ENCODE results near the gene MAPK12. TPM values are rescaled to one million over a fixed set of nuclear protein-coding genes. Genes with fewer than 3 reads are reported as not detected.

The MAPK12 gene
- total RNA-seq, 1 donor from 2014 or later = 33.4 TPM

- TF ChIP-seq CTCF (IDR thresholded peaks at IDR 0.05; ENCODE audit: unreplicated experiment) = no peak
- Mint-ChIP-seq H3K4me3 (ENCODE audit: unreplicated experiment) (no peak overlapping the region), H3K36me3 (ENCODE audit: low read depth, unreplicated experiment) (peaks cover 26% of the 10 kb centered on the region), H3K4me1 (ENCODE audit: unreplicated experiment) (no peaks in the 10 kb centered on the region), H3K27me3 (ENCODE audit: unreplicated experiment) (peaks cover 10% of the 10 kb centered on the region), H3K9me3 (ENCODE audit: unreplicated experiment) (no peaks in the 10 kb centered on the region), H3K27ac (ENCODE audit: unreplicated experiment) (no peak overlapping the region)
- DNase-seq (ENCODE audit: low spot score) = no peak
Observed at GRCh38 chr22:50218153-50218995, 43.1 kb downstream of the MAPK12 start.

- Mint-ChIP-seq H3K27ac (ENCODE audit: unreplicated experiment) (no peak overlapping the region), H3K36me3 (ENCODE audit: low read depth, unreplicated experiment) (peaks cover 25% of the 10 kb centered on the region), H3K4me3 (ENCODE audit: unreplicated experiment) (no peak overlapping the region), H3K27me3 (ENCODE audit: unreplicated experiment) (peaks cover 10% of the 10 kb centered on the region), H3K9me3 (ENCODE audit: unreplicated experiment) (no peaks in the 10 kb centered on the region), H3K4me1 (ENCODE audit: unreplicated experiment) (no peaks in the 10 kb centered on the region)
- no peak for TF ChIP-seq CTCF (IDR thresholded peaks at IDR 0.05; ENCODE audit: unreplicated experiment)
- DNase-seq (ENCODE audit: low spot score) = no peak
Observed at GRCh38 chr22:50217543-50218152, 43.8 kb downstream of the MAPK12 start.

- no peaks in the 10 kb centered on the region for H3K4me1 Mint-ChIP-seq (ENCODE audit: unreplicated experiment)
- H3K4me3 Mint-ChIP-seq (ENCODE audit: unreplicated experiment) = no peak overlapping the region
- no peak overlapping the region for H3K27ac Mint-ChIP-seq (ENCODE audit: unreplicated experiment)
- no peaks in the 10 kb centered on the region for H3K9me3 Mint-ChIP-seq (ENCODE audit: unreplicated experiment)
- TF ChIP-seq CTCF (IDR thresholded peaks at IDR 0.05; ENCODE audit: unreplicated experiment) = no peak
- no peak for DNase-seq (ENCODE audit: low spot score)
- peaks cover 8% of the 10 kb centered on the region for H3K27me3 Mint-ChIP-seq (ENCODE audit: unreplicated experiment)
- peaks cover 29% of the 10 kb centered on the region for H3K36me3 Mint-ChIP-seq (ENCODE audit: low read depth, unreplicated experiment)
Observed at GRCh38 chr22:50216684-50217520, 44.6 kb downstream of the MAPK12 start.

GRCh38 chr22:50216055-50216683 lies 45.3 kb downstream of the MAPK12 start:
- no peak for DNase-seq (ENCODE audit: low spot score)
- no peaks in the 10 kb centered on the region for H3K9me3 Mint-ChIP-seq (ENCODE audit: unreplicated experiment)
- H3K4me3 Mint-ChIP-seq (ENCODE audit: unreplicated experiment) = no peak overlapping the region
- H3K4me1 Mint-ChIP-seq (ENCODE audit: unreplicated experiment) = no peaks in the 10 kb centered on the region
- H3K27me3 Mint-ChIP-seq (ENCODE audit: unreplicated experiment) = peaks cover 11% of the 10 kb centered on the region
- peaks cover 32% of the 10 kb centered on the region for H3K36me3 Mint-ChIP-seq (ENCODE audit: low read depth, unreplicated experiment)
- no peak overlapping the region for H3K27ac Mint-ChIP-seq (ENCODE audit: unreplicated experiment)
- no peak for TF ChIP-seq CTCF (IDR thresholded peaks at IDR 0.05; ENCODE audit: unreplicated experiment)
